GM12873 (cell line): ENCODE results near the gene CDK2.

Source experiments
- TF ChIP-seq, protein P1 (sequence below): IDR thresholded peaks from 2 replicates; pipeline ENCODE4 v1.5.1; 2012; ENCODE audit warnings: low read depth, mild to moderate bottlenecking, moderate library complexity, low read length, control low read depth; ENCODE audit not compliant: insufficient read depth; ENCODE audit errors: missing control alignments

Gene CDK2

DNA sequence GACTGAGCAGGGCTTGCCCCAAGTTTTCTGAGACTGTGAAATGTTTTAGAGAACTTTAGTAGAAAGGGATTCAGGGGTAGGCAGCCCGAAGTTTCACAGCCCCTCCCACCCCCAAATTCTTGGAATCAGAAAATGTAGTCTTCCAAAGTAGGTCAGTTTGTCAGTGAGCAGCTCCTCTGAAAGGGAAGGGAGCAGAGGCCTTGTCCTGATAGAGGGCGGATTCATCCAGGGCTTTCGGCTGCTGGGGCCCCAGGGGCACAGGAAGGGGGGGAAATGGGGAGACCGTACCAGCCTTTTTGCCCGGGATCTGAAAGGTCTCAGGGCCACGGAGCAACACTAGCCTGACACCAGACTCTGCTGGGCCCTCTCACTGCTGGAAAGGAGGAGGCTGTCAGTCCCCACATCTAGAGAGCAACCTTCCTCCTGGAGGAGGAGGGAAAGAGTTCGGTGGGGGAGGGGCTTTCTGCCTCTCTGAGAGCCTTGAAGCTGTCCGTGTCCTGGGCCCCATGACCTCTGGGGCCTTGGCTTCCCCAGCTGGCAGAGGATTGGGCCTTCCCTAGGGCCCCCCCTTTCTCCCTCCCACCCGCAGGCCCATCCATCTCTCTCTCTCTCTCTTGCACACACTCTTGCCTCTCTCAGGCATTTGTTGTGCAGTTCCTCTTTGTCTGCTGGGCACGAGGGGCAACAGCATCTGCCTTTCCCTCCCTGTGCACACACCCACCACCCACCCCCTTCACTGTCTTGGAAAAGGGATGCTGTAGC, 54.0 kb downstream of the CDK2 start, which contains the start of gene IKZF4:
Gene IKZF4 (plus strand): TSS at position 621 of the 762 bp plus-strand sequence. CDS start 451 bp downstream, outside the sequence.
- TF ChIP-seq, protein P1, sequence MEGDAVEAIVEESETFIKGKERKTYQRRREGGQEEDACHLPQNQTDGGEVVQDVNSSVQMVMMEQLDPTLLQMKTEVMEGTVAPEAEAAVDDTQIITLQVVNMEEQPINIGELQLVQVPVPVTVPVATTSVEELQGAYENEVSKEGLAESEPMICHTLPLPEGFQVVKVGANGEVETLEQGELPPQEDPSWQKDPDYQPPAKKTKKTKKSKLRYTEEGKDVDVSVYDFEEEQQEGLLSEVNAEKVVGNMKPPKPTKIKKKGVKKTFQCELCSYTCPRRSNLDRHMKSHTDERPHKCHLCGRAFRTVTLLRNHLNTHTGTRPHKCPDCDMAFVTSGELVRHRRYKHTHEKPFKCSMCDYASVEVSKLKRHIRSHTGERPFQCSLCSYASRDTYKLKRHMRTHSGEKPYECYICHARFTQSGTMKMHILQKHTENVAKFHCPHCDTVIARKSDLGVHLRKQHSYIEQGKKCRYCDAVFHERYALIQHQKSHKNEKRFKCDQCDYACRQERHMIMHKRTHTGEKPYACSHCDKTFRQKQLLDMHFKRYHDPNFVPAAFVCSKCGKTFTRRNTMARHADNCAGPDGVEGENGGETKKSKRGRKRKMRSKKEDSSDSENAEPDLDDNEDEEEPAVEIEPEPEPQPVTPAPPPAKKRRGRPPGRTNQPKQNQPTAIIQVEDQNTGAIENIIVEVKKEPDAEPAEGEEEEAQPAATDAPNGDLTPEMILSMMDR = no peak

DNA sequence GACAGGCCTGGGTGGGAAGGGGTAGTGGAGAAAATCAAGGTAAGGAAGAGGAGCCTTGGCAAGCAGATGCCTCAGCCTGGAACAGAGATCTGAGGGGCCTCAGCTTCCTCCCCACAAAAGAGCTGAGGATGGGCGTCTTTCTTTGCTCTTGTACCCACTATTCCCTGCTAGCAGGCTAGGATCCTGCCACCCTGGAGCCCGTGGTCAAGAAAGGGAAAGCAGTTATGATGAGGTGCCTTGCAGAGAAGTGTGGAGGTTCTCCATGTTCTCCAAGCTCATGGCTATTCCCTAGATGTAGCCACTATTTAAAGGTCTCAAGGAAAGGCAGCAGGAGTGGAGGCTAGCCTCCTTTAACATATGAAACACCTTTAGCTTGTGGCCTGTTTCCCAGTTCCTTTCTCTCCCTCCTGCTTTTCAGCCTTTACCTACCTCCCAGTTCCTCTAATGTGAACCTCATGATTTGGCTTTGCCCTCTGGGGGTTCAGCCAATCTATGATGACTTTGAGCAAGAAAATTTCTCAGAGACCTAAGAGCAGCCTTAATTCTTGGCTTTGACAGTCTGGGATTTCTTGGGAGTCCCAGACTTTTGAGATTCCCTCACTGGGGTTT, 55.4 kb downstream of the CDK2 start:
- TF ChIP-seq, protein P1 = no peak
